ENCODE data around the gene BMAL1.

BMAL1 gene

GRCh38 chr11:13297308-13297916 lies 19.8 kb downstream of the BMAL1 start:
- ChIA-PET POLR2A (no interaction called here), CTCF (interaction anchor here (1.1 to 1.8 kb wide), 3 partner anchors 35 to 39 kb away, joined by 3 to 8 read pairs (median 4); no protein-coding TSS in a partner anchor)
- no peak for DNase-seq (ENCODE audit: low read depth, low spot score)
- H3K4me3 ChIP-seq (ENCODE audit: low read depth, low read length), result no peak overlapping the region
- no peak for TF ChIP-seq CTCF (IDR thresholded peaks at IDR 0.05; ENCODE audit: insufficient read depth, low read length, missing control alignments)

GRCh38 chr11:13297917-13298356 lies 20.3 kb downstream of the BMAL1 start:
- TF ChIP-seq CTCF (IDR thresholded peaks at IDR 0.05; ENCODE audit: insufficient read depth, low read length, missing control alignments), result no peak
- CTCF ChIA-PET, result interaction anchor here (1.1 to 1.8 kb wide), 3 partner anchors 35 to 39 kb away, joined by 3 to 8 read pairs (median 4); no protein-coding TSS in a partner anchor
- no peak for DNase-seq (ENCODE audit: low read depth, low spot score)
- H3K4me3 ChIP-seq (ENCODE audit: low read depth, low read length), result no peak overlapping the region
- POLR2A ChIA-PET, result no interaction called here

- no peak overlapping the region for H3K4me3 ChIP-seq (ENCODE audit: low read depth, low read length)
- no peak for TF ChIP-seq CTCF (IDR thresholded peaks at IDR 0.05; ENCODE audit: insufficient read depth, low read length, missing control alignments)
- ChIA-PET CTCF (interaction anchor here (1.5 to 1.8 kb wide), 4 partner anchors 35 to 88 kb away, joined by 3 to 8 read pairs (median 4); no protein-coding TSS in a partner anchor), POLR2A (no interaction called here)
- DNase-seq (ENCODE audit: low read depth, low spot score), result no peak
These were observed 21.2 kb downstream of the BMAL1 start for GRCh38 chr11:13298765-13299164.

- ChIA-PET POLR2A (no interaction called here), CTCF (interaction anchor here (1.9 kb wide), 1 partner anchor 10 kb away, joined by 8 read pairs; no protein-coding TSS in a partner anchor)
- no peak for TF ChIP-seq CTCF (IDR thresholded peaks at IDR 0.05; ENCODE audit: insufficient read depth, low read length, missing control alignments)
- no peak for DNase-seq (ENCODE audit: low read depth, low spot score)
- H3K4me3 ChIP-seq (ENCODE audit: low read depth, low read length), result no peak overlapping the region
These were observed 23.9 kb downstream of the BMAL1 start for GRCh38 chr11:13301522-13301921.

GRCh38 chr11:13302420-13302958 lies 24.9 kb downstream of the BMAL1 start:
- no peak for TF ChIP-seq CTCF (IDR thresholded peaks at IDR 0.05; ENCODE audit: insufficient read depth, low read length, missing control alignments)
- no peak for DNase-seq (ENCODE audit: low read depth, low spot score)
- ChIA-PET CTCF (interaction anchor here (0.9 to 1.9 kb wide), 4 partner anchors 11 to 64 kb away, joined by 4 to 8 read pairs (median 6); no protein-coding TSS in a partner anchor), POLR2A (no interaction called here)
- no peak overlapping the region for H3K4me3 ChIP-seq (ENCODE audit: low read depth, low read length)

All from AG04449 (cell line).